ENCODE data around the gene MDH1.
"Not testable (repeated sequence)": the region's sequence is repeated elsewhere in the genome, so short reads cannot be mapped to it uniquely, and the experiment has no call there.

MDH1 gene

GRCh38 chr2:63589148-63589958 is 590 bp downstream of the MDH1 start:
- DNase-seq (ENCODE audit: low spot score) = no peak

GRCh38 chr2:63590626-63591408 is 2.1 kb downstream of the MDH1 start:
- no peak for DNase-seq (ENCODE audit: low spot score)

GRCh38 chr2:63591566-63592175 is 2.9 kb downstream of the MDH1 start:
- no peak for DNase-seq (ENCODE audit: low spot score)

- DNase-seq (ENCODE audit: low spot score) = no peak
Observed at GRCh38 chr2:63594660-63595059, 5.9 kb downstream of the MDH1 start.

GRCh38 chr2:63596401-63596883 is 7.7 kb downstream of the MDH1 start:
- no peak for DNase-seq (ENCODE audit: low spot score)

- no peak for DNase-seq (ENCODE audit: low spot score)
Observed at GRCh38 chr2:63598981-63599380, 10.2 kb downstream of the MDH1 start.

- DNase-seq (ENCODE audit: low spot score) = no peak
Observed at GRCh38 chr2:63600881-63601460, 12.2 kb downstream of the MDH1 start.

- no peak for DNase-seq (ENCODE audit: low spot score)
Observed at GRCh38 chr2:63604666-63605065, 15.9 kb downstream of the MDH1 start.

- not testable (repeated sequence) for DNase-seq (ENCODE audit: low spot score)
Observed at GRCh38 chr2:63608865-63609264, 20.1 kb downstream of the MDH1 start.

- no peak for DNase-seq (ENCODE audit: low spot score)
Observed at GRCh38 chr2:63610525-63610924, 21.8 kb downstream of the MDH1 start.

- no peak for DNase-seq (ENCODE audit: low spot score)
Observed at GRCh38 chr2:63613391-63613901, 24.7 kb downstream of the MDH1 start.

GRCh38 chr2:63614448-63614968 is 25.7 kb downstream of the MDH1 start:
- DNase-seq (ENCODE audit: low spot score) = no peak

- DNase-seq (ENCODE audit: low spot score) = no peak
Observed at GRCh38 chr2:63614983-63615945, 26.5 kb downstream of the MDH1 start.

- no peak for DNase-seq (ENCODE audit: low spot score)
Observed at GRCh38 chr2:63617366-63617765, 28.6 kb downstream of the MDH1 start.

- no peak for DNase-seq (ENCODE audit: low spot score)
Observed at GRCh38 chr2:63619328-63619727, 30.6 kb downstream of the MDH1 start.

- no peak for DNase-seq (ENCODE audit: low spot score)
Observed at GRCh38 chr2:63622751-63623150, 34.0 kb downstream of the MDH1 start.

GRCh38 chr2:63623763-63624162 is 35.0 kb downstream of the MDH1 start:
- DNase-seq (ENCODE audit: low spot score) = not testable (repeated sequence)

GRCh38 chr2:63627866-63628265 is 39.1 kb downstream of the MDH1 start:
- no peak for DNase-seq (ENCODE audit: low spot score)

- no peak for DNase-seq (ENCODE audit: low spot score)
Observed at GRCh38 chr2:63628403-63628942, 39.7 kb downstream of the MDH1 start.

GRCh38 chr2:63631501-63631900 is 42.7 kb downstream of the MDH1 start:
- no peak for DNase-seq (ENCODE audit: low spot score)
